GM12891 (cell line): ENCODE measurements around the gene HCN2.

Source experiments
- DNase-seq: peaks from one replicate; pipeline ENCODE4 v3.0.0; 2011; ENCODE audit warnings: low spot score; ENCODE audit not compliant: insufficient read length
- FAIRE-seq: peaks from 2 replicates; lab custom pipeline; 2011; peaks lifted over from hg19 to GRCh38; lab: Jason Lieb, UNC
- PAX5 ChIP-seq: IDR thresholded peaks from 2 replicates; pipeline ENCODE4 v1.6.1; 2011; ENCODE audit warnings: low read length, moderate library complexity, mild to moderate bottlenecking; ENCODE audit not compliant: insufficient read depth, severe bottlenecking
- POLR2A ChIP-seq: IDR thresholded peaks from 2 replicates; pipeline ENCODE4 v1.6.1; 2011; ENCODE audit warnings: low read depth, low read length, control low read depth
- POLR2AphosphoS5 ChIP-seq: IDR thresholded peaks from 2 replicates; pipeline ENCODE4 v1.6.1; 2011; ENCODE audit warnings: low read depth, low read length, control low read depth
- POU2F2 ChIP-seq: IDR thresholded peaks from 2 replicates; pipeline ENCODE4 v1.6.1; 2011; ENCODE audit warnings: low read depth, mild to moderate bottlenecking, control low read depth, low read length, moderate library complexity
- SPI1 ChIP-seq: IDR thresholded peaks from 2 replicates; pipeline ENCODE4 v1.6.1; 2011; ENCODE audit warnings: low read depth, low read length, control low read depth
- TAF1 ChIP-seq: IDR thresholded peaks from 2 replicates; pipeline ENCODE4 v1.6.1; 2011; ENCODE audit warnings: low read depth, low read length, control low read depth

Gene HCN2

GRCh38 chr19:660793-661426 lies 71.2 kb downstream of the HCN2 start:
- DNase-seq (no peak), FAIRE-seq (no peak)
- no peak for TF ChIP-seq POLR2A
- no peak for TF ChIP-seq POU2F2
- no peak for TF ChIP-seq TAF1
- no peak for TF ChIP-seq PAX5
- TF ChIP-seq POLR2AphosphoS5 = no peak
- TF ChIP-seq SPI1 = no peak

DNA sequence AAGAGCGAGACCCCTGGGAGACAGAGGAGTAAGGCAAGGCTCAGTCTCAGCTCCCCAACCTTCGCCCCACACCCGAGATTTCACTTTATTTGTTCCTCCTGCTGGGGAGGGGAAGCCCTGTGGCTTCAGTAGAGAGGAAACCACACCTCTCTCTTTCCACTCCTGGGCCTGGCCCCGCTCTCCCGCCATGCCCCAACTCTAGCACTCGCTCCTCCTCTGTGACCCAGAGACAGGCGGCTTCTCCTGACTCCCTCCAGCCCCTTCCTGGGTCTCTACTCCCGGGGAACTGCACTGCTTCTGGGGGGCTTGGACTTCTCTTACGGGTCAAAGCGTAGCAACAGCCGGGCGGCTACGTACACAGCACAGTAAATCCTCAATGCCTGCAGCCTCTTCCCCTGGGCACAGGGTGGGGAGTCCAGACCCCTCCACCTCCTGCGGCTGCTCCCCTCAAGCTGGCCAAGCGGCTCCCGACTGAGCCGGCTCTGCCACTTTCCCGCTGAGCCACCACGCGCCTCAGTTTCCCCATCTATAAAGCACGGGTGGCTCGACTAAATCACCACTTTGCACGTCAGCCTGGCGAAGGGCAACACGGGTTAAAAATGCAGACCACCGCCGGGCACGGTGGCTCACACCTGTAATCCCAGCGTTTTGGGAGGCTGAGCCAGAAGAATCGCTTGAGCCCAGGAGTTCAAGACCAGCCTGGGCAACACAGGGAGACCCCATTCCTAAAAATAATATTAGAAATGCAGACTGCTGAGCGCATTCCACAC lies 71.9 kb downstream of the HCN2 start:
- TF ChIP-seq TAF1 = 0 out of 2 replicates have a peak, but pooled peaks have one; percentile 27
- no peak for TF ChIP-seq PAX5
- 0 out of 2 replicates have a peak, but pooled peaks have one; percentile 11 for TF ChIP-seq POLR2A
- no peak for TF ChIP-seq POU2F2
- 0 out of 2 replicates have a peak, but pooled peaks have one; percentile 35 for TF ChIP-seq POLR2AphosphoS5
- TF ChIP-seq SPI1 = 0 out of 2 replicates have a peak, but pooled peaks have one; percentile 25
- DNase-seq (peak; percentile 79), FAIRE-seq (peak; percentile 90)

GRCh38 chr19:662207-662961 lies 72.7 kb downstream of the HCN2 start:
- DNase-seq (no peak), FAIRE-seq (peak; percentile 94)
- no peak for TF ChIP-seq SPI1
- peak; percentile 39; the same call in 1 of the 2 replicates for TF ChIP-seq POLR2AphosphoS5
- TF ChIP-seq POLR2A = peak; percentile 63
- TF ChIP-seq TAF1 = no peak
- peak; percentile 32; the same call in 1 of the 2 replicates for TF ChIP-seq POU2F2

- DNase-seq (peak; percentile 97), FAIRE-seq (peak; percentile 99)
- TF ChIP-seq POU2F2 (no peak), POLR2A (peak; percentile 25; the same call in 1 of the 2 replicates), TAF1 (0 out of 2 replicates have a peak, but pooled peaks have one; percentile 42), POLR2AphosphoS5 (0 out of 2 replicates have a peak, but pooled peaks have one; percentile 54), PAX5 (peak; percentile 41), SPI1 (no peak)
Measured at GRCh38 chr19:662962-663681, 73.4 kb downstream of the HCN2 start, which contains the start of gene RNF126. Gene RNF126, minus strand, starts transcription at chr19:663214. Its CDS starts 93 bp downstream, at chr19:663121.

DNA sequence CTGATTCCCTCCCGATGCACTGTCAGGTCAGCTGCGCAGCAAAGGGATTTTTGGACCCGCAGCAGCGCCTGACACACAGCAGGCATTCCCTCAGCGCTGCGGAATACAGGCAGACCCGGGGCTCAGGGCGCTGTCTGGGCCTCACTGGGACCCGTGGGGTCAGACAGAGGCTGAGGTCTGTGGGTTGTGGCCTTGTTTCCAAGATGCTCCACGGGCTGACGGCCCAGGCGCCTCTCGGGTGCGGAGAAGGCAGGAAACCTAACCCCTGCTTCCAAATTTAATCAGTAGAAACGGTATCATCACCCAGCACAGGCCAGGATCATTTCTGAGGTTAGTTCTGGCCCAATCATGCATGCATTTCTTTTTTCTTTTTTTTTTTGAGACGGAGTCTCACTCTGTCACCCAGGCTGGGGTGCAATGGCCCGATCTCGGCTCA lies 74.0 kb downstream of the HCN2 start:
- FAIRE-seq (no peak), DNase-seq (no peak)
- TF ChIP-seq TAF1 (no peak), POLR2A (no peak), PAX5 (no peak), SPI1 (no peak), POLR2AphosphoS5 (no peak), POU2F2 (no peak)

GRCh38 chr19:664913-665443 lies 75.3 kb downstream of the HCN2 start:
- FAIRE-seq (peak; percentile 52), DNase-seq (peak; percentile 81)
- no peak for TF ChIP-seq POLR2AphosphoS5
- no peak for TF ChIP-seq TAF1
- no peak for TF ChIP-seq PAX5
- TF ChIP-seq SPI1 = no peak
- TF ChIP-seq POU2F2 = no peak
